Neural crest cell (in vitro differentiated cells): ENCODE measurements around the gene PLD6. TPM values are rescaled to one million over a fixed set of nuclear protein-coding genes. Genes with fewer than 3 reads are reported as not detected.

Source experiments
- DNase-seq: peaks from one replicate; pipeline ENCODE4 v3.0.0; 2021; ENCODE audit warnings: low read depth, mixed read lengths, low spot score
- H3K27ac Mint-ChIP-seq: one replicate; pipeline ENCODE4 v1.8.0; 2021; ENCODE audit warnings: mild to moderate bottlenecking, mixed read lengths; ENCODE audit not compliant: unreplicated experiment
- H3K27me3 Mint-ChIP-seq: 2 replicates; pipeline ENCODE4 v1.8.0; 2021; ENCODE audit warnings: low read depth, mild to moderate bottlenecking, mixed read lengths
- H3K36me3 Mint-ChIP-seq: 2 replicates; pipeline ENCODE4 v1.8.0; 2021; ENCODE audit warnings: low read depth, mild to moderate bottlenecking, mixed read lengths
- H3K4me1 Mint-ChIP-seq: 2 replicates; pipeline ENCODE4 v1.8.0; 2021; ENCODE audit warnings: mixed read lengths
- H3K4me3 Mint-ChIP-seq: one replicate; pipeline ENCODE4 v1.8.0; 2021; ENCODE audit warnings: mild to moderate bottlenecking, mixed read lengths
- H3K9me3 Mint-ChIP-seq: 2 replicates; pipeline ENCODE4 v1.8.0; 2021; ENCODE audit warnings: mixed read lengths
- CTCF ChIP-seq: fragments of 200-600 bp; sonication (generic); conservative IDR thresholded peaks from 2 replicates; pipeline ENCODE4 v1.5.0; 2021; ENCODE audit warnings: antibody characterized with exemption, mild to moderate bottlenecking
- total RNA-seq: library from RNA; stranded (reverse); gene quantifications from 2 replicates; pipeline ENCODE4 v1.2.1, GENCODE V29; 2021

The PLD6 gene
- total RNA-seq, 1 donor from 2014 or later = 0.23 TPM

GRCh38 chr17:17207998-17208397, 1.9 kb upstream of the PLD6 start:
- no peak for DNase-seq
- Mint-ChIP-seq H3K27me3 (no peaks in the 10 kb centered on the region), H3K9me3 (no peaks in the 10 kb centered on the region), H3K36me3 (no peaks in the 10 kb centered on the region), H3K4me1 (peaks cover 8% of the 10 kb centered on the region), H3K27ac (no peak overlapping the region), H3K4me3 (no peak overlapping the region)
- TF ChIP-seq CTCF = no peak

- Mint-ChIP-seq H3K9me3 (no peaks in the 10 kb centered on the region), H3K36me3 (no peaks in the 10 kb centered on the region), H3K4me3 (no peak overlapping the region), H3K27me3 (no peaks in the 10 kb centered on the region), H3K4me1 (peaks cover 8% of the 10 kb centered on the region), H3K27ac (no peak overlapping the region)
- no peak for TF ChIP-seq CTCF
- no peak for DNase-seq
These were observed 791 bp upstream of the PLD6 start for GRCh38 chr17:17206913-17207335.

GRCh38 chr17:17205368-17206123, 587 bp downstream of the PLD6 start:
- Mint-ChIP-seq H3K27me3 (no peaks in the 10 kb centered on the region), H3K9me3 (no peaks in the 10 kb centered on the region), H3K4me1 (peaks cover 18% of the 10 kb centered on the region), H3K27ac (no peak overlapping the region), H3K4me3 (no peak overlapping the region), H3K36me3 (no peaks in the 10 kb centered on the region)
- DNase-seq = no peak
- TF ChIP-seq CTCF = no peak

- Mint-ChIP-seq H3K36me3 (no peaks in the 10 kb centered on the region), H3K9me3 (no peaks in the 10 kb centered on the region), H3K4me1 (peaks cover 27% of the 10 kb centered on the region), H3K27ac (no peak overlapping the region), H3K27me3 (no peaks in the 10 kb centered on the region), H3K4me3 (no peak overlapping the region)
- no peak for TF ChIP-seq CTCF
- no peak for DNase-seq
These were observed 1.4 kb downstream of the PLD6 start for GRCh38 chr17:17204635-17205231.

GRCh38 chr17:17204041-17204591, 2.0 kb downstream of the PLD6 start:
- Mint-ChIP-seq H3K27ac (no peak overlapping the region), H3K9me3 (no peaks in the 10 kb centered on the region)

More at GRCh38 chr17:17204041-17204591, 2.0 kb downstream of the PLD6 start:
- Mint-ChIP-seq H3K4me3 (no peak overlapping the region), H3K4me1 (peaks cover 32% of the 10 kb centered on the region), H3K36me3 (no peaks in the 10 kb centered on the region), H3K27me3 (no peaks in the 10 kb centered on the region)
- no peak for TF ChIP-seq CTCF
- DNase-seq = no peak
